ENCODE results near the gene PRMT7. TPM values are rescaled to one million over a fixed set of nuclear protein-coding genes. Genes with fewer than 3 reads are reported as not detected.

Gene PRMT7
- polyA plus RNA-seq, 3 donors: 15.0 to 41.1 (median 15.2) TPM

DNA sequence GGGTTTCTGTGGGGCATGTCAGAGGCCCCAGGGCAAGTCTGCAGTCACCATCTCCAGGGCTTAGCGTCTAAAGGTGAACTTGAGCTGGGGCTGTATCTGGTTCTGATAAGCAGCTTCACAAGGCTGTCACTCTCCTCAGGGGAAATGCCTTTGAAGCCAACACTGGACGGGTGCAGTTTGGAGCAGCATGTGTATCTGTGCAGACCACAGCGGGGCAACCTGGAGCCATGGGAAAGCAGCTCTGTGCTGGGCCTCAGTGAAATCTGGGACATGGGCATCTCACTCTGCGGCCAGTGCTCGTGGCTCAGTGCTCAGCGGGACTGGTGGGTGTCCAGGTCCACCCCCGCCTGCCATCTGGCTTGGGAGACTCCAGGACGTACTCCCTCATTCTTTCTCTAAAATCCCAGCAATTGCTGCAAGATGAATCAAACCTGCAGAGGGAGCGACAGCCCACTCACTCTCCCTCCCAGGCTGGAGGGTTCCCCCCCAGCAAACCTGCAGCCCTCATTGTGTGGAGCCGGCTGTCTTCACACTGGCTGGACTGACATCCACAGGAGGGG, 63.5 kb downstream of the PRMT7 start:
- Mint-ChIP-seq H3K9me3 (peaks cover 0 to 3% (median 0%) of the 10 kb centered on the region in 7 donors), H3K4me3 (no peak overlapping the region), H3K27ac (no peak overlapping the region), H3K27me3 (ENCODE audit: low read depth in 3 of 3) (peaks cover 5 to 24% (median 8%) of the 10 kb centered on the region in 3 donors), H3K36me3 (no peaks in the 10 kb centered on the region), H3K4me1 (peaks cover 22% of the 10 kb centered on the region)
- Histone ChIP-seq H4K20me1 (ENCODE audit: insufficient read depth, low read length) (no peaks in the 10 kb centered on the region), H3K27me3 (ENCODE audit: control insufficient read depth in 2 of 2, insufficient read depth in 2 of 2, low read length in 2 of 2) (peaks cover 0 to 2% of the 10 kb centered on the region in 2 donors), H3K4me3 (replicated peaks in 1 of 3; ENCODE audit: low read depth in 2 of 3, low read length in 3 of 3) (no peak overlapping the region), H3K4me1 (ENCODE audit: control insufficient read depth in 1 of 2, insufficient read depth in 2 of 2, low read length in 2 of 2) (peaks cover 19 to 21% of the 10 kb centered on the region in 2 donors), H3K36me3 (replicated peaks in 1 of 2; ENCODE audit: control insufficient read depth in 1 of 2, insufficient read depth in 2 of 2, low read length in 2 of 2) (no peaks in the 10 kb centered on the region), H2AFZ (ENCODE audit: insufficient read depth, low read depth, low read length, poor library complexity, severe bottlenecking) (no peak overlapping the region), H3K79me2 (ENCODE audit: insufficient read depth, low read length) (no peaks in the 10 kb centered on the region), H3K9me3 (replicated peaks in 1 of 2; ENCODE audit: control insufficient read depth in 1 of 2, insufficient read depth in 1 of 2, low read length in 2 of 2) (no peaks in the 10 kb centered on the region), H3K9ac (ENCODE audit: insufficient read depth, low read length, poor library complexity, severe bottlenecking) (no peak overlapping the region), H3K4me2 (replicated peaks; ENCODE audit: extremely low read depth, low read length, poor library complexity, severe bottlenecking) (no peak overlapping the region), H3K27ac (ENCODE audit: low read depth in 1 of 2, low read length in 2 of 2) (no peak overlapping the region)
- intact Hi-C loops (cut with micrococcal nuclease): no loop called here
- 85% methylated on average over 10 of the region's 10 CpGs for WGBS (ENCODE audit: insufficient coverage)
- TF ChIP-seq, protein P1, sequence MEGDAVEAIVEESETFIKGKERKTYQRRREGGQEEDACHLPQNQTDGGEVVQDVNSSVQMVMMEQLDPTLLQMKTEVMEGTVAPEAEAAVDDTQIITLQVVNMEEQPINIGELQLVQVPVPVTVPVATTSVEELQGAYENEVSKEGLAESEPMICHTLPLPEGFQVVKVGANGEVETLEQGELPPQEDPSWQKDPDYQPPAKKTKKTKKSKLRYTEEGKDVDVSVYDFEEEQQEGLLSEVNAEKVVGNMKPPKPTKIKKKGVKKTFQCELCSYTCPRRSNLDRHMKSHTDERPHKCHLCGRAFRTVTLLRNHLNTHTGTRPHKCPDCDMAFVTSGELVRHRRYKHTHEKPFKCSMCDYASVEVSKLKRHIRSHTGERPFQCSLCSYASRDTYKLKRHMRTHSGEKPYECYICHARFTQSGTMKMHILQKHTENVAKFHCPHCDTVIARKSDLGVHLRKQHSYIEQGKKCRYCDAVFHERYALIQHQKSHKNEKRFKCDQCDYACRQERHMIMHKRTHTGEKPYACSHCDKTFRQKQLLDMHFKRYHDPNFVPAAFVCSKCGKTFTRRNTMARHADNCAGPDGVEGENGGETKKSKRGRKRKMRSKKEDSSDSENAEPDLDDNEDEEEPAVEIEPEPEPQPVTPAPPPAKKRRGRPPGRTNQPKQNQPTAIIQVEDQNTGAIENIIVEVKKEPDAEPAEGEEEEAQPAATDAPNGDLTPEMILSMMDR (IDR thresholded peaks at IDR 0.05): no peak
- no peak for DNase-seq

DNA sequence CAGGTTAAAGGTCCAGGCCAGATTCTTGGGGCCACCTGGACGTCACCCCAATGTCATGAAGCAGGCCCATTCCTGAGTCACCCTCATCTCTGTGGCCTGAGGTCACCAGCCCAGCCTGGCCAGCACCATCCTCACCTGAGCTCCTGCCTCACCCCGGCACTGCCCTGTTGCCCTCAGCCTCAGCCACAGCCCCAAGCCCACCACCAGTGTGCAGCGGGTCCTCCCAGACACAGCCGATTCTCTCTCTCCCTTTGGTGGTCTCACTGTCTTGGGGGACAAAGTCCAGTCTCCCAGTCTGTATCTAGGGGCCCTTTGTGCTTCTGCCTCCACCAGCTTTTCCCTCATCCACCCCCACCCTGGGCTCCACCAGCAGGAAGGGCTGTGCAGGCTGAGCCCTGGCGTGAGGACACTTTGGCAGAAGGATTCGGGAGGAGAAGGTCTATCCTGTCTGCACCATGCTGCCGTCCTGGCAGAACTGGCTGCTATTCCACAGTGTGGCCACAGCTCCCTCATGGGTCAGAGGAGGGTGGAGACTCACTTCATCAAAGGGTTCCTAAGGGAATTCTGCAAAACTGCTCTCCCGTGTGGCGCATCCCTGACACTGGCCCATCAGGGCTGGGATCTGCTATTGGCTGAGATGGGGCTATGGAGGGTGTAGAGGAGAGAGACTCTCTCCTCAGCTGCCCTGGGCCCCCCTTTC, 64.3 kb downstream of the PRMT7 start:
- H3K27ac Mint-ChIP-seq: peak overlapping the region in 1 of 7 donors; percentile 19
- Histone ChIP-seq H3K27ac (ENCODE audit: low read depth in 1 of 2, low read length in 2 of 2) (no peak overlapping the region), H3K4me3 (replicated peaks in 1 of 3; ENCODE audit: low read depth in 2 of 3, low read length in 3 of 3) (no peak overlapping the region), H3K9ac (ENCODE audit: insufficient read depth, low read length, poor library complexity, severe bottlenecking) (no peak overlapping the region), H3K4me1 (ENCODE audit: control insufficient read depth in 1 of 2, insufficient read depth in 2 of 2, low read length in 2 of 2) (peaks cover 11 to 13% of the 10 kb centered on the region in 2 donors), H2AFZ (ENCODE audit: insufficient read depth, low read depth, low read length, poor library complexity, severe bottlenecking) (no peak overlapping the region), H4K20me1 (ENCODE audit: insufficient read depth, low read length) (no peaks in the 10 kb centered on the region), H3K27me3 (ENCODE audit: control insufficient read depth in 2 of 2, insufficient read depth in 2 of 2, low read length in 2 of 2) (peaks cover 0 to 2% of the 10 kb centered on the region in 2 donors), H3K36me3 (replicated peaks in 1 of 2; ENCODE audit: control insufficient read depth in 1 of 2, insufficient read depth in 2 of 2, low read length in 2 of 2) (no peaks in the 10 kb centered on the region), H3K4me2 (replicated peaks; ENCODE audit: extremely low read depth, low read length, poor library complexity, severe bottlenecking) (no peak overlapping the region), H3K9me3 (replicated peaks in 1 of 2; ENCODE audit: control insufficient read depth in 1 of 2, insufficient read depth in 1 of 2, low read length in 2 of 2) (no peaks in the 10 kb centered on the region), H3K79me2 (ENCODE audit: insufficient read depth, low read length) (no peaks in the 10 kb centered on the region)
- intact Hi-C loops (cut with micrococcal nuclease): no loop called here
- H3K9me3 Mint-ChIP-seq: peaks cover 0 to 3% (median 0%) of the 10 kb centered on the region in 7 donors
- WGBS (ENCODE audit: insufficient coverage): 92% methylated on average over 7 of the region's 9 CpGs
- H3K4me1 Mint-ChIP-seq: peaks cover 14% of the 10 kb centered on the region
- DNase-seq: no peak
- H3K36me3 Mint-ChIP-seq: no peaks in the 10 kb centered on the region
- TF ChIP-seq, protein P1 (IDR thresholded peaks at IDR 0.05): no peak
- H3K4me3 Mint-ChIP-seq: no peak overlapping the region
- peaks cover 7 to 26% (median 8%) of the 10 kb centered on the region in 3 donors for H3K27me3 Mint-ChIP-seq (ENCODE audit: low read depth in 3 of 3)

All from CD14-positive monocyte (primary cell).